ENCODE data around the gene PLXNA2. TPM values are rescaled to one million over a fixed set of nuclear protein-coding genes. Genes with fewer than 3 reads are reported as not detected.

The PLXNA2 gene
- total and polyA plus RNA-seq, 2 of the 4 experiments (the other 2 are of a cell fraction) = 0.72 to 1.1 TPM

DNA sequence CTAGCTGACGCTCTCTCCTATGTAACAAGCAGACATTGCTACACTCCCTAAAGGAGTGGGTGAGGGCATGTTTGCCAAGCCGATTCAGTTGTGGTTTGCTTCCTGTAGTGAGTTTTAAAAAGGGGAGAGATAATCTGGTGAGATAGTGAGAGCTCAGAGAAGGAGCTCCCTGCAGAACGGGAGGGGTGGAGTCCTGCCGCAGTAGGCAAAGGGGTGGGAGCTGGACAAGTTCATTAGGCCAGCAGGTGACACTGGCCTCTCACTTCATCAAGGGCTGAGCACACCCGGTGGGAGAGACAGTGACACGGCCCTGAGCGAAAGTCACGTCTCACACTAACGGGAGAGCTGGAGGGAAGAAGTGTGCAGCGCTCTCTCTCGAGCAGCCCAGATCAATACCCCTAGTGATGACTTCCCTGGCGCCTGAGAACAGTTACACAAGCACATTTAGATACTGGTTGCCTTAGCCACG, 189.2 kb downstream of the PLXNA2 start:
- TF ChIP-seq, protein P1, sequence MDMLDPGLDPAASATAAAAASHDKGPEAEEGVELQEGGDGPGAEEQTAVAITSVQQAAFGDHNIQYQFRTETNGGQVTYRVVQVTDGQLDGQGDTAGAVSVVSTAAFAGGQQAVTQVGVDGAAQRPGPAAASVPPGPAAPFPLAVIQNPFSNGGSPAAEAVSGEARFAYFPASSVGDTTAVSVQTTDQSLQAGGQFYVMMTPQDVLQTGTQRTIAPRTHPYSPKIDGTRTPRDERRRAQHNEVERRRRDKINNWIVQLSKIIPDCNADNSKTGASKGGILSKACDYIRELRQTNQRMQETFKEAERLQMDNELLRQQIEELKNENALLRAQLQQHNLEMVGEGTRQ (IDR thresholded peaks at IDR 0.05; ENCODE audit: low read depth, low read length) = no peak
- TF ChIP-seq RCOR1 (IDR thresholded peaks at IDR 0.05; ENCODE audit: insufficient replicate concordance, low read length) = no peak
- TF ChIP-seq, protein P2, sequence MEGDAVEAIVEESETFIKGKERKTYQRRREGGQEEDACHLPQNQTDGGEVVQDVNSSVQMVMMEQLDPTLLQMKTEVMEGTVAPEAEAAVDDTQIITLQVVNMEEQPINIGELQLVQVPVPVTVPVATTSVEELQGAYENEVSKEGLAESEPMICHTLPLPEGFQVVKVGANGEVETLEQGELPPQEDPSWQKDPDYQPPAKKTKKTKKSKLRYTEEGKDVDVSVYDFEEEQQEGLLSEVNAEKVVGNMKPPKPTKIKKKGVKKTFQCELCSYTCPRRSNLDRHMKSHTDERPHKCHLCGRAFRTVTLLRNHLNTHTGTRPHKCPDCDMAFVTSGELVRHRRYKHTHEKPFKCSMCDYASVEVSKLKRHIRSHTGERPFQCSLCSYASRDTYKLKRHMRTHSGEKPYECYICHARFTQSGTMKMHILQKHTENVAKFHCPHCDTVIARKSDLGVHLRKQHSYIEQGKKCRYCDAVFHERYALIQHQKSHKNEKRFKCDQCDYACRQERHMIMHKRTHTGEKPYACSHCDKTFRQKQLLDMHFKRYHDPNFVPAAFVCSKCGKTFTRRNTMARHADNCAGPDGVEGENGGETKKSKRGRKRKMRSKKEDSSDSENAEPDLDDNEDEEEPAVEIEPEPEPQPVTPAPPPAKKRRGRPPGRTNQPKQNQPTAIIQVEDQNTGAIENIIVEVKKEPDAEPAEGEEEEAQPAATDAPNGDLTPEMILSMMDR (conservative IDR thresholded peaks at IDR 0.05; ENCODE audit: low read depth, low read length) = no peak
- TF ChIP-seq RFX5 (IDR thresholded peaks at IDR 0.05; ENCODE audit: low read depth, low read length) = no peak
- no peak for TF ChIP-seq RAD21 (IDR thresholded peaks at IDR 0.05; ENCODE audit: low read length)
- TF ChIP-seq CHD1 (IDR thresholded peaks at IDR 0.05; ENCODE audit: low read depth, low read length) = no peak
- no peak for TF ChIP-seq MAFK (IDR thresholded peaks at IDR 0.05; ENCODE audit: low read depth, low read length)
- TF ChIP-seq, protein P3, sequence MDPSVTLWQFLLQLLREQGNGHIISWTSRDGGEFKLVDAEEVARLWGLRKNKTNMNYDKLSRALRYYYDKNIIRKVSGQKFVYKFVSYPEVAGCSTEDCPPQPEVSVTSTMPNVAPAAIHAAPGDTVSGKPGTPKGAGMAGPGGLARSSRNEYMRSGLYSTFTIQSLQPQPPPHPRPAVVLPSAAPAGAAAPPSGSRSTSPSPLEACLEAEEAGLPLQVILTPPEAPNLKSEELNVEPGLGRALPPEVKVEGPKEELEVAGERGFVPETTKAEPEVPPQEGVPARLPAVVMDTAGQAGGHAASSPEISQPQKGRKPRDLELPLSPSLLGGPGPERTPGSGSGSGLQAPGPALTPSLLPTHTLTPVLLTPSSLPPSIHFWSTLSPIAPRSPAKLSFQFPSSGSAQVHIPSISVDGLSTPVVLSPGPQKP (IDR thresholded peaks at IDR 0.05; ENCODE audit: borderline replicate concordance, low read depth, low read length) = no peak
- TF ChIP-seq MXI1 (IDR thresholded peaks at IDR 0.05; ENCODE audit: borderline replicate concordance, low read depth, low read length) = no peak
- TF ChIP-seq POLR2A (IDR thresholded peaks at IDR 0.05; ENCODE audit: low read depth, low read length) = no peak
- no peak for TF ChIP-seq FOS (IDR thresholded peaks at IDR 0.05; ENCODE audit: low read depth, low read length)
- no peak for TF ChIP-seq NFE2L2 (IDR thresholded peaks at IDR 0.05; ENCODE audit: low read depth, low read length)
- no peaks in the 10 kb centered on the region for H3K36me3 ChIP-seq (ENCODE audit: control insufficient read depth, insufficient read depth, low read length)
- intact Hi-C loops (cut with micrococcal nuclease) = no loop called here
- H3K27ac ChIP-seq (ENCODE audit: insufficient read depth, low read length) = no peak overlapping the region
- H2BK120ac ChIP-seq (ENCODE audit: low read depth, low read length) = no peak overlapping the region
- no peak overlapping the region for H4K5ac ChIP-seq (ENCODE audit: low read depth, low read length)
- ChIA-PET CTCF (no interaction called here), POLR2A (ENCODE audit: unreplicated experiment) (no interaction called here)
- no peak overlapping the region for H3K56ac ChIP-seq (ENCODE audit: extremely low read depth, insufficient read depth, low read length)
- no peak overlapping the region for H3K4me2 ChIP-seq (ENCODE audit: low read depth, low read length)
- no TSS peak for BruUV-seq (replicated peaks)
- H2AK5ac ChIP-seq (ENCODE audit: low read depth, low read length) = no peak overlapping the region
- in situ Hi-C loops (cut with MboI; ENCODE audit: low sequenced_read_pairs) = no loop called here
- no peak overlapping the region for H2AFZ ChIP-seq (replicated peaks; ENCODE audit: low read length, poor library complexity)
- H2BK20ac ChIP-seq (ENCODE audit: low read depth, low read length) = no peak overlapping the region
- H3K9ac ChIP-seq (ENCODE audit: low read depth, low read length) = no peak overlapping the region
- no peak overlapping the region for H2BK5ac ChIP-seq (ENCODE audit: low read depth, low read length, poor library complexity, severe bottlenecking)
- no peak overlapping the region for H3K18ac ChIP-seq (ENCODE audit: low read depth, low read length)
- dilution Hi-C loops (cut with HindIII; ENCODE audit: low sequenced_read_pairs, unreplicated experiment) = no loop called here
- H3K14ac ChIP-seq (replicated peaks; ENCODE audit: low read depth, low read length) = no peak overlapping the region
- H2BK15ac ChIP-seq (ENCODE audit: low read depth, low read length) = no peak overlapping the region
- H4K91ac ChIP-seq (ENCODE audit: insufficient read depth, low read depth, low read length) = no peak overlapping the region
- no peak overlapping the region for H3K4ac ChIP-seq (ENCODE audit: low read depth, low read length)
- H3K79me1 ChIP-seq (ENCODE audit: low read depth in 1 of 2, low read length in 2 of 2) = no peaks in the 10 kb centered on the region
- no peak overlapping the region for H3K4me3 ChIP-seq (ENCODE audit: insufficient read depth, low read depth, low read length)
- H3K9me3 ChIP-seq (ENCODE audit: control insufficient read depth, insufficient read depth, low read length) = no peaks in the 10 kb centered on the region
- no peak overlapping the region for H3K23ac ChIP-seq (ENCODE audit: low read depth, low read length)
- H3K4me1 ChIP-seq (ENCODE audit: control insufficient read depth, insufficient read depth, low read length) = no peaks in the 10 kb centered on the region
- ATAC-seq (ENCODE audit: low read depth) (no peak), DNase-seq (no peak)
- 80% methylated on average over 3 of the region's 13 CpGs; no CpG with 5 or more reads in 1 of the 2 experiments for WGBS, 2 experiments (ENCODE audit: extremely low coverage in 2 of 2, insufficient read length in 1 of 2)
- H3K27me3 ChIP-seq (ENCODE audit: control insufficient read depth, insufficient read depth, low read length) = no peaks in the 10 kb centered on the region; the same call in 1 of the 2 replicates
- no peak overlapping the region for H4K8ac ChIP-seq (ENCODE audit: low read depth in 2 of 2, low read length in 2 of 2)
- no peaks in the 10 kb centered on the region for H3K9me1 ChIP-seq (ENCODE audit: insufficient read depth, low read length)
- no peak overlapping the region for H2AK9ac ChIP-seq (replicated peaks; ENCODE audit: low read depth, low read length, poor library complexity)
- H4K20me1 ChIP-seq (ENCODE audit: insufficient read depth, low read length) = no peaks in the 10 kb centered on the region
